WTC11 (cell line): ENCODE data around the gene NUP155. TPM values are rescaled to one million over a fixed set of nuclear protein-coding genes. Genes with fewer than 3 reads are reported as not detected.

Experiments
- ATAC-seq: fragments of 200-7000 bp; cut with Tn5 transposase; 2 replicates; pipeline ENCODE4 v1.10.0; 2021; ENCODE audit warnings: mild to moderate bottlenecking, moderate library complexity
- CTCF ChIA-PET: fragments of 300-600 bp; sonication (Branson Sonifier 250); formaldehyde crosslinking; loops from one replicate; lab custom pipeline; 2021; ENCODE audit warnings: antibody characterized with exemption; lab: Charles Lee
- POLR2A ChIA-PET: fragments of 350-600 bp; sonication (Branson Sonifier 250); formaldehyde crosslinking; loops from one replicate; lab custom pipeline; 2021; ENCODE audit warnings: antibody characterized with exemption; lab: Charles Lee
- DNase-seq: peaks from one replicate; pipeline ENCODE4 v3.0.0; 2021; ENCODE audit warnings: low spot score
- H3K27ac Mint-ChIP-seq: 2 replicates; pipeline ENCODE4 v1.8.0; 2021; ENCODE audit warnings: mixed read lengths
- H3K27me3 Mint-ChIP-seq: 2 replicates; pipeline ENCODE4 v1.8.0; 2021; ENCODE audit warnings: low read depth, mild to moderate bottlenecking, moderate library complexity, mixed read lengths
- H3K36me3 Mint-ChIP-seq: 2 replicates; pipeline ENCODE4 v1.8.0; 2021; ENCODE audit warnings: mixed read lengths
- H3K4me1 Mint-ChIP-seq: 2 replicates; pipeline ENCODE4 v1.8.0; 2022; ENCODE audit warnings: mixed read lengths
- H3K4me3 Mint-ChIP-seq: 2 replicates; pipeline ENCODE4 v1.8.0; 2021; ENCODE audit warnings: mild to moderate bottlenecking, moderate library complexity, mixed read lengths
- H3K9me3 Mint-ChIP-seq: 2 replicates; pipeline ENCODE4 v1.8.0; 2021; ENCODE audit warnings: mixed read lengths
- CBFB ChIP-seq: sonication (generic); formaldehyde crosslinking; IDR thresholded peaks from 2 replicates; pipeline ENCODE4 v1.8.1; 2022; ENCODE audit warnings: mild to moderate bottlenecking, low read depth, missing genetic modification reagents
- CREB1 ChIP-seq: sonication (generic); formaldehyde crosslinking; IDR thresholded peaks from 2 replicates; pipeline ENCODE4 v1.8.0; 2023; ENCODE audit warnings: mild to moderate bottlenecking, missing genetic modification reagents
- EMX1 ChIP-seq: fragments of 250-450 bp; sonication (Bioruptor Pico); IDR thresholded peaks from 2 replicates; pipeline ENCODE4 v1.8.0; 2021; ENCODE audit warnings: mild to moderate bottlenecking
- GABPB1 ChIP-seq: sonication (generic); formaldehyde crosslinking; IDR thresholded peaks from 2 replicates; pipeline ENCODE4 v1.8.1; 2023; ENCODE audit warnings: mild to moderate bottlenecking, missing genetic modification reagents
- GRHL2 ChIP-seq: fragments of 250-450 bp; sonication (Bioruptor Pico); IDR thresholded peaks from 2 replicates; pipeline ENCODE4 v1.8.0; 2022; ENCODE audit warnings: mild to moderate bottlenecking, moderate library complexity; ENCODE audit not compliant: insufficient replicate concordance, severe bottlenecking
- IRF2 ChIP-seq: sonication (generic); formaldehyde crosslinking; IDR thresholded peaks from 2 replicates; pipeline ENCODE4 v1.8.0; 2022; ENCODE audit warnings: low read depth, missing genetic modification reagents, borderline replicate concordance
- JUN ChIP-seq: sonication (generic); formaldehyde crosslinking; IDR thresholded peaks from 2 replicates; pipeline ENCODE4 v1.8.0; 2023; ENCODE audit warnings: mild to moderate bottlenecking, missing genetic modification reagents
- NR1H2 ChIP-seq: sonication (generic); formaldehyde crosslinking; IDR thresholded peaks from 2 replicates; pipeline ENCODE4 v1.9.0; 2021; ENCODE audit warnings: mild to moderate bottlenecking, moderate library complexity, missing genetic modification reagents
- SMAD4 ChIP-seq: sonication (generic); formaldehyde crosslinking; IDR thresholded peaks from 2 replicates; pipeline ENCODE4 v1.8.0; 2022; ENCODE audit warnings: mild to moderate bottlenecking, missing genetic modification reagents
- SP1 ChIP-seq: sonication (generic); formaldehyde crosslinking; conservative IDR thresholded peaks from 2 replicates; pipeline ENCODE4 v1.8.1; 2022; ENCODE audit warnings: missing genetic modification reagents
- TP53 ChIP-seq: sonication (generic); formaldehyde crosslinking; IDR thresholded peaks from 2 replicates; pipeline ENCODE4 v1.8.1; 2023; ENCODE audit warnings: mild to moderate bottlenecking, missing genetic modification reagents
- ZNF317 ChIP-seq: sonication (generic); formaldehyde crosslinking; IDR thresholded peaks from 2 replicates; pipeline ENCODE4 v1.8.1; 2023; ENCODE audit warnings: low read depth, mild to moderate bottlenecking, moderate library complexity, missing genetic modification reagents, borderline replicate concordance
- ZNF416 ChIP-seq: fragments of 250-450 bp; sonication (Bioruptor Pico); IDR thresholded peaks from 2 replicates; pipeline ENCODE4 v1.9.0; 2021; ENCODE audit warnings: mild to moderate bottlenecking, inconsistent platforms
- ZNF671 ChIP-seq: fragments of 250-450 bp; sonication (Bioruptor Pico); IDR thresholded peaks from 2 replicates; pipeline ENCODE4 v1.8.0; 2021; ENCODE audit warnings: mild to moderate bottlenecking
- total RNA-seq: library from RNA; stranded (reverse); gene quantifications from 3 replicates; pipeline ENCODE4 v1.2.3, GENCODE V29; 2021
- TF ChIP-seq, protein P1 (sequence below): sonication (generic); formaldehyde crosslinking; IDR thresholded peaks from 2 replicates; pipeline ENCODE4 v1.8.0; 2022; ENCODE audit warnings: mild to moderate bottlenecking, missing genetic modification reagents
- TF ChIP-seq, protein P2 (sequence below): sonication (generic); formaldehyde crosslinking; IDR thresholded peaks from 2 replicates; pipeline ENCODE4 v1.8.0; 2023; ENCODE audit warnings: missing genetic modification reagents, mild to moderate bottlenecking, borderline replicate concordance
- TF ChIP-seq, protein P3 (sequence below): sonication (generic); formaldehyde crosslinking; IDR thresholded peaks from 2 replicates; pipeline ENCODE4 v1.8.0; 2023; ENCODE audit warnings: missing genetic modification reagents
- TF ChIP-seq, protein P4 (sequence below): sonication (generic); formaldehyde crosslinking; IDR thresholded peaks from 2 replicates; pipeline ENCODE4 v1.8.1; 2023; ENCODE audit warnings: mild to moderate bottlenecking, moderate library complexity, missing genetic modification reagents
- TF ChIP-seq, protein P5 (sequence below): sonication (generic); formaldehyde crosslinking; IDR thresholded peaks from 2 replicates; pipeline ENCODE4 v1.8.0; 2022; ENCODE audit warnings: missing genetic modification reagents
- TF ChIP-seq, protein P6 (sequence below): sonication (generic); formaldehyde crosslinking; IDR thresholded peaks from 2 replicates; pipeline ENCODE4 v1.8.0; 2022; ENCODE audit warnings: mild to moderate bottlenecking, missing genetic modification reagents
- TF ChIP-seq, protein P7 (sequence below): sonication (generic); formaldehyde crosslinking; IDR thresholded peaks from 2 replicates; pipeline ENCODE4 v1.8.1; 2022; ENCODE audit warnings: low read depth, missing genetic modification reagents, borderline replicate concordance

NUP155 gene
- total RNA-seq, 1 experiment from 2014 or later = 92.1 TPM

DNA sequence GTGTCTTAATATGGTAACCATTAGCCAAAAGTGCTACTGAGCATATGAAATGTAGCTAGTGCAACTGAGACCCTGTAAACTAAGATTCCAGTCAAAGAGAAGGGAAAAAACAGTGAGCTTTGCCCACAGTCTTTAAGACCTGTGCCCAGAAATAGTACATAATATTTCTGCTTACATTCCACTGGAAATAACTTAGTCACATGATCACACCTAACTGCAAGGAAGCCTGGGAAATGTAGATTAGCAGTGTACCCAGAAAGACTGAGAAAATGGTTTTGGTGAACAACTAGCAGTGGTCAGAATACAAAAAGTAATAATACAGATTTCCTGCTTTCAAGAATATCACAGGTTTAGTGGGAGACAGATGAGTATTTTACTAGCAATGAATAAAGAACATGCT is 119.2 kb downstream of the NUP155 start:
- Mint-ChIP-seq H3K4me1 (peaks cover 8% of the 10 kb centered on the region), H3K27me3 (peaks cover 8% of the 10 kb centered on the region), H3K4me3 (no peak overlapping the region), H3K27ac (no peak overlapping the region), H3K36me3 (peaks cover 6% of the 10 kb centered on the region; the same call in 1 of the 2 replicates), H3K9me3 (peaks cover 14% of the 10 kb centered on the region)
- DNase-seq = no peak
- ATAC-seq = no peak
- no peak for TF ChIP-seq CBFB
- TF ChIP-seq ZNF416 = no peak
- TF ChIP-seq, protein P1, sequence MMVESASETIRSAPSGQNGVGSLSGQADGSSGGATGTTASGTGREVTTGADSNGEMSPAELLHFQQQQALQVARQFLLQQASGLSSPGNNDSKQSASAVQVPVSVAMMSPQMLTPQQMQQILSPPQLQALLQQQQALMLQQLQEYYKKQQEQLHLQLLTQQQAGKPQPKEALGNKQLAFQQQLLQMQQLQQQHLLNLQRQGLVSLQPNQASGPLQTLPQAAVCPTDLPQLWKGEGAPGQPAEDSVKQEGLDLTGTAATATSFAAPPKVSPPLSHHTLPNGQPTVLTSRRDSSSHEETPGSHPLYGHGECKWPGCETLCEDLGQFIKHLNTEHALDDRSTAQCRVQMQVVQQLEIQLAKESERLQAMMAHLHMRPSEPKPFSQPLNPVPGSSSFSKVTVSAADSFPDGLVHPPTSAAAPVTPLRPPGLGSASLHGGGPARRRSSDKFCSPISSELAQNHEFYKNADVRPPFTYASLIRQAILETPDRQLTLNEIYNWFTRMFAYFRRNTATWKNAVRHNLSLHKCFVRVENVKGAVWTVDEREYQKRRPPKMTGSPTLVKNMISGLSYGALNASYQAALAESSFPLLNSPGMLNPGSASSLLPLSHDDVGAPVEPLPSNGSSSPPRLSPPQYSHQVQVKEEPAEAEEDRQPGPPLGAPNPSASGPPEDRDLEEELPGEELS = no peak
- TF ChIP-seq ZNF317 (CRISPR knock-in tag) = no peak
- no peak for TF ChIP-seq ZNF671
- TF ChIP-seq SP1 = no peak
- no peak for TF ChIP-seq NR1H2 (CRISPR knock-in tag)
- TF ChIP-seq JUN (CRISPR knock-in tag) = no peak
- TF ChIP-seq GRHL2 (CRISPR knock-in tag) = no peak
- TF ChIP-seq, protein P2, sequence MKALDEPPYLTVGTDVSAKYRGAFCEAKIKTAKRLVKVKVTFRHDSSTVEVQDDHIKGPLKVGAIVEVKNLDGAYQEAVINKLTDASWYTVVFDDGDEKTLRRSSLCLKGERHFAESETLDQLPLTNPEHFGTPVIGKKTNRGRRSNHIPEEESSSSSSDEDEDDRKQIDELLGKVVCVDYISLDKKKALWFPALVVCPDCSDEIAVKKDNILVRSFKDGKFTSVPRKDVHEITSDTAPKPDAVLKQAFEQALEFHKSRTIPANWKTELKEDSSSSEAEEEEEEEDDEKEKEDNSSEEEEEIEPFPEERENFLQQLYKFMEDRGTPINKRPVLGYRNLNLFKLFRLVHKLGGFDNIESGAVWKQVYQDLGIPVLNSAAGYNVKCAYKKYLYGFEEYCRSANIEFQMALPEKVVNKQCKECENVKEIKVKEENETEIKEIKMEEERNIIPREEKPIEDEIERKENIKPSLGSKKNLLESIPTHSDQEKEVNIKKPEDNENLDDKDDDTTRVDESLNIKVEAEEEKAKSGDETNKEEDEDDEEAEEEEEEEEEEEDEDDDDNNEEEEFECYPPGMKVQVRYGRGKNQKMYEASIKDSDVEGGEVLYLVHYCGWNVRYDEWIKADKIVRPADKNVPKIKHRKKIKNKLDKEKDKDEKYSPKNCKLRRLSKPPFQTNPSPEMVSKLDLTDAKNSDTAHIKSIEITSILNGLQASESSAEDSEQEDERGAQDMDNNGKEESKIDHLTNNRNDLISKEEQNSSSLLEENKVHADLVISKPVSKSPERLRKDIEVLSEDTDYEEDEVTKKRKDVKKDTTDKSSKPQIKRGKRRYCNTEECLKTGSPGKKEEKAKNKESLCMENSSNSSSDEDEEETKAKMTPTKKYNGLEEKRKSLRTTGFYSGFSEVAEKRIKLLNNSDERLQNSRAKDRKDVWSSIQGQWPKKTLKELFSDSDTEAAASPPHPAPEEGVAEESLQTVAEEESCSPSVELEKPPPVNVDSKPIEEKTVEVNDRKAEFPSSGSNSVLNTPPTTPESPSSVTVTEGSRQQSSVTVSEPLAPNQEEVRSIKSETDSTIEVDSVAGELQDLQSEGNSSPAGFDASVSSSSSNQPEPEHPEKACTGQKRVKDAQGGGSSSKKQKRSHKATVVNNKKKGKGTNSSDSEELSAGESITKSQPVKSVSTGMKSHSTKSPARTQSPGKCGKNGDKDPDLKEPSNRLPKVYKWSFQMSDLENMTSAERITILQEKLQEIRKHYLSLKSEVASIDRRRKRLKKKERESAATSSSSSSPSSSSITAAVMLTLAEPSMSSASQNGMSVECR = no peak
- no peak for TF ChIP-seq SMAD4 (CRISPR knock-in tag)
- TF ChIP-seq GABPB1 (CRISPR knock-in tag) = no peak
- TF ChIP-seq, protein P3, sequence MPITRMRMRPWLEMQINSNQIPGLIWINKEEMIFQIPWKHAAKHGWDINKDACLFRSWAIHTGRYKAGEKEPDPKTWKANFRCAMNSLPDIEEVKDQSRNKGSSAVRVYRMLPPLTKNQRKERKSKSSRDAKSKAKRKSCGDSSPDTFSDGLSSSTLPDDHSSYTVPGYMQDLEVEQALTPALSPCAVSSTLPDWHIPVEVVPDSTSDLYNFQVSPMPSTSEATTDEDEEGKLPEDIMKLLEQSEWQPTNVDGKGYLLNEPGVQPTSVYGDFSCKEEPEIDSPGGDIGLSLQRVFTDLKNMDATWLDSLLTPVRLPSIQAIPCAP (CRISPR knock-in tag) = no peak
- TF ChIP-seq CREB1 = no peak
- TF ChIP-seq TP53 (CRISPR knock-in tag) = no peak
- TF ChIP-seq, protein P4, sequence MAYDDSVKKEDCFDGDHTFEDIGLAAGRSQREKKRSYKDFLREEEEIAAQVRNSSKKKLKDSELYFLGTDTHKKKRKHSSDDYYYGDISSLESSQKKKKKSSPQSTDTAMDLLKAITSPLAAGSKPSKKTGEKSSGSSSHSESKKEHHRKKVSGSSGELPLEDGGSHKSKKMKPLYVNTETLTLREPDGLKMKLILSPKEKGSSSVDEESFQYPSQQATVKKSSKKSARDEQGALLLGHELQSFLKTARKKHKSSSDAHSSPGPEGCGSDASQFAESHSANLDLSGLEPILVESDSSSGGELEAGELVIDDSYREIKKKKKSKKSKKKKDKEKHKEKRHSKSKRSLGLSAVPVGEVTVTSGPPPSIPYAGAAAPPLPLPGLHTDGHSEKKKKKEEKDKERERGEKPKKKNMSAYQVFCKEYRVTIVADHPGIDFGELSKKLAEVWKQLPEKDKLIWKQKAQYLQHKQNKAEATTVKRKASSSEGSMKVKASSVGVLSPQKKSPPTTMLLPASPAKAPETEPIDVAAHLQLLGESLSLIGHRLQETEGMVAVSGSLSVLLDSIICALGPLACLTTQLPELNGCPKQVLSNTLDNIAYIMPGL = no peak
- POLR2A ChIA-PET = no interaction called here
- CTCF ChIA-PET = no interaction called here

DNA sequence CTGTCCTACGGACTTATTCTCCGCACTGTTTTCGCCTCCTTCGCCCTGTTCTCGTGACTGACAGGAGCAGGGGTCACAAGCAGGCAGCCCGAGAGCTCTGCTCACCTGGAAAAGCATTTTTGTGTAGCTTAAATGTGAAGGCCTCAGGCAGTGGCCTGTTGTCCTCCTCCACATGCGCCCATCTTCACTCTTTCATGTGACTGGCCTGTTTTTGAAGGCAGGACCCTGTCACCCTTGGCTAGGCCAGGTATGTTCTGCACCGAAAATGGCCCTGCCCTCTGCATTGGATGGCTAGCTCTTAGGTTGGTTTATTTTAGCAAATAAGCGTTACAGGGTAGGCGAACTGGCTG is 121.1 kb downstream of the NUP155 start:
- ATAC-seq = no peak; the same call in 1 of the 2 replicates
- H3K27ac Mint-ChIP-seq = peak overlapping the region; percentile 91; the same call in 1 of the 2 replicates
- POLR2A ChIA-PET = interaction anchor here (1.6 to 1.7 kb wide), 2 partner anchors 23 to 505 kb away, joined by 4 to 5 read pairs; no protein-coding TSS in a partner anchor
- no peak for TF ChIP-seq EMX1 (CRISPR knock-in tag)
- TF ChIP-seq, protein P5, sequence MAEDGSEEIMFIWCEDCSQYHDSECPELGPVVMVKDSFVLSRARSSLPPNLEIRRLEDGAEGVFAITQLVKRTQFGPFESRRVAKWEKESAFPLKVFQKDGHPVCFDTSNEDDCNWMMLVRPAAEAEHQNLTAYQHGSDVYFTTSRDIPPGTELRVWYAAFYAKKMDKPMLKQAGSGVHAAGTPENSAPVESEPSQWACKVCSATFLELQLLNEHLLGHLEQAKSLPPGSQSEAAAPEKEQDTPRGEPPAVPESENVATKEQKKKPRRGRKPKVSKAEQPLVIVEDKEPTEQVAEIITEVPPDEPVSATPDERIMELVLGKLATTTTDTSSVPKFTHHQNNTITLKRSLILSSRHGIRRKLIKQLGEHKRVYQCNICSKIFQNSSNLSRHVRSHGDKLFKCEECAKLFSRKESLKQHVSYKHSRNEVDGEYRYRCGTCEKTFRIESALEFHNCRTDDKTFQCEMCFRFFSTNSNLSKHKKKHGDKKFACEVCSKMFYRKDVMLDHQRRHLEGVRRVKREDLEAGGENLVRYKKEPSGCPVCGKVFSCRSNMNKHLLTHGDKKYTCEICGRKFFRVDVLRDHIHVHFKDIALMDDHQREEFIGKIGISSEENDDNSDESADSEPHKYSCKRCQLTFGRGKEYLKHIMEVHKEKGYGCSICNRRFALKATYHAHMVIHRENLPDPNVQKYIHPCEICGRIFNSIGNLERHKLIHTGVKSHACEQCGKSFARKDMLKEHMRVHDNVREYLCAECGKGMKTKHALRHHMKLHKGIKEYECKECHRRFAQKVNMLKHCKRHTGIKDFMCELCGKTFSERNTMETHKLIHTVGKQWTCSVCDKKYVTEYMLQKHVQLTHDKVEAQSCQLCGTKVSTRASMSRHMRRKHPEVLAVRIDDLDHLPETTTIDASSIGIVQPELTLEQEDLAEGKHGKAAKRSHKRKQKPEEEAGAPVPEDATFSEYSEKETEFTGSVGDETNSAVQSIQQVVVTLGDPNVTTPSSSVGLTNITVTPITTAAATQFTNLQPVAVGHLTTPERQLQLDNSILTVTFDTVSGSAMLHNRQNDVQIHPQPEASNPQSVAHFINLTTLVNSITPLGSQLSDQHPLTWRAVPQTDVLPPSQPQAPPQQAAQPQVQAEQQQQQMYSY = no peak
- TF ChIP-seq GRHL2 (CRISPR knock-in tag) = no peak
- TF ChIP-seq IRF2 (CRISPR knock-in tag) = no peak
- TF ChIP-seq, protein P3 (CRISPR knock-in tag) = no peak
- TF ChIP-seq, protein P6, sequence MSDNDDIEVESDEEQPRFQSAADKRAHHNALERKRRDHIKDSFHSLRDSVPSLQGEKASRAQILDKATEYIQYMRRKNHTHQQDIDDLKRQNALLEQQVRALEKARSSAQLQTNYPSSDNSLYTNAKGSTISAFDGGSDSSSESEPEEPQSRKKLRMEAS (CRISPR knock-in tag) = peak; percentile 82
- TF ChIP-seq, protein P7, sequence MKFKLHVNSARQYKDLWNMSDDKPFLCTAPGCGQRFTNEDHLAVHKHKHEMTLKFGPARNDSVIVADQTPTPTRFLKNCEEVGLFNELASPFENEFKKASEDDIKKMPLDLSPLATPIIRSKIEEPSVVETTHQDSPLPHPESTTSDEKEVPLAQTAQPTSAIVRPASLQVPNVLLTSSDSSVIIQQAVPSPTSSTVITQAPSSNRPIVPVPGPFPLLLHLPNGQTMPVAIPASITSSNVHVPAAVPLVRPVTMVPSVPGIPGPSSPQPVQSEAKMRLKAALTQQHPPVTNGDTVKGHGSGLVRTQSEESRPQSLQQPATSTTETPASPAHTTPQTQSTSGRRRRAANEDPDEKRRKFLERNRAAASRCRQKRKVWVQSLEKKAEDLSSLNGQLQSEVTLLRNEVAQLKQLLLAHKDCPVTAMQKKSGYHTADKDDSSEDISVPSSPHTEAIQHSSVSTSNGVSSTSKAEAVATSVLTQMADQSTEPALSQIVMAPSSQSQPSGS (CRISPR knock-in tag) = no peak

More for the DNA sequence above, 121.1 kb downstream of the NUP155 start:
- H3K9me3 Mint-ChIP-seq = peaks cover 13% of the 10 kb centered on the region
- H3K4me1 Mint-ChIP-seq = peaks cover 8% of the 10 kb centered on the region
- DNase-seq = no peak
- CTCF ChIA-PET = interaction anchor here (0.9 kb wide), 1 partner anchor 52 kb away, joined by 3 read pairs; no protein-coding TSS in a partner anchor
- peaks cover 8% of the 10 kb centered on the region for H3K27me3 Mint-ChIP-seq
- H3K36me3 Mint-ChIP-seq = peaks cover 6% of the 10 kb centered on the region; the same call in 1 of the 2 replicates
- peak overlapping the region; percentile 85 for H3K4me3 Mint-ChIP-seq
